Uterus (tissue), 4 donors: ENCODE data around the gene ELAC1. TPM values are rescaled to one million over a fixed set of nuclear protein-coding genes. Genes with fewer than 3 reads are reported as not detected.

Source experiments
- DNase-seq, 2 donors: peaks; one replicate each; pipeline ENCODE4 v3.0.0-alpha.2; 2019 to 2020
- H3K27ac ChIP-seq, 2 donors: fragments of 200-600 bp; sonication (generic); 1 replicate in 1 of 2; 2 replicates in 1 of 2; pipeline ENCODE4 v1.5.1; 2016 to 2018
- H3K27me3 ChIP-seq, 2 donors: fragments of 200-600 bp; sonication (generic); one replicate each; pipeline ENCODE4 v1.5.1; 2018 to 2019; ENCODE audit warnings: control low read depth in 1 of 2
- H3K36me3 ChIP-seq, 2 donors: fragments of 200-600 bp; sonication (generic); one replicate each; pipeline ENCODE4 v1.5.1; 2019; ENCODE audit warnings: control low read depth in 1 of 2
- H3K4me1 ChIP-seq, 2 donors: fragments of 200-600 bp; sonication (generic); one replicate each; pipeline ENCODE4 v1.5.1; 2018 to 2019; ENCODE audit warnings: control low read depth in 1 of 2
- H3K4me3 ChIP-seq, 2 donors: fragments of 200-600 bp; sonication (generic); 1 replicate in 1 of 2; 2 replicates in 1 of 2; pipeline ENCODE4 v1.5.1; 2018 to 2019; ENCODE audit warnings: mild to moderate bottlenecking in 1 of 2
- H3K9me3 ChIP-seq, 2 donors: fragments of 200-600 bp; sonication (generic); one replicate each; pipeline ENCODE4 v1.5.1; 2019; ENCODE audit warnings: control low read depth in 1 of 2
- CTCF ChIP-seq, 4 experiments: fragments of 200-600 bp in 2 of 4; fragments of 450-650 bp in 2 of 4; sonication (generic) in 2 of 4; IDR thresholded peaks; one replicate each; pipeline ENCODE4 v1.5.1; 2016 to 2019; ENCODE audit warnings: antibody characterized with exemption in 4 of 4, mild to moderate bottlenecking in 2 of 4, moderate library complexity in 1 of 4
- POLR2A ChIP-seq, 2 donors: fragments of 450-650 bp; IDR thresholded peaks; one replicate each; pipeline ENCODE4 v1.6.1; 2016; ENCODE audit warnings: antibody characterized with exemption in 2 of 2, mild to moderate bottlenecking in 1 of 2, moderate library complexity in 1 of 2
- intact Hi-C: fragments of 100-400 bp; cut with DNase I; formaldehyde crosslinking; loops from one replicate; pipeline ENCODE4 v1.15.1; 2023; ENCODE audit warnings: low total_unique reads
- small RNA-seq: library from RNA; depleted of rRNA; stranded (forward); fragments of <200 nt; gene quantifications from one replicate; pipeline ENCODE3, GENCODE V24; 2016
- total RNA-seq, 4 donors: library from RNA; depleted of rRNA in 3 of 4; stranded (reverse); fragments of >200 nt in 3 of 4; gene quantifications; one replicate each; pipeline versions ENCODE4 v1.1.0 to v1.2.4, GENCODE V29; 2014 to 2023
- donor health status: DM: yes; HTN: yes; CAD: no.

ELAC1 gene
- total RNA-seq, 4 donors from 2014 or later = 4.1 to 26.2 (median 9.4) TPM

DNA sequence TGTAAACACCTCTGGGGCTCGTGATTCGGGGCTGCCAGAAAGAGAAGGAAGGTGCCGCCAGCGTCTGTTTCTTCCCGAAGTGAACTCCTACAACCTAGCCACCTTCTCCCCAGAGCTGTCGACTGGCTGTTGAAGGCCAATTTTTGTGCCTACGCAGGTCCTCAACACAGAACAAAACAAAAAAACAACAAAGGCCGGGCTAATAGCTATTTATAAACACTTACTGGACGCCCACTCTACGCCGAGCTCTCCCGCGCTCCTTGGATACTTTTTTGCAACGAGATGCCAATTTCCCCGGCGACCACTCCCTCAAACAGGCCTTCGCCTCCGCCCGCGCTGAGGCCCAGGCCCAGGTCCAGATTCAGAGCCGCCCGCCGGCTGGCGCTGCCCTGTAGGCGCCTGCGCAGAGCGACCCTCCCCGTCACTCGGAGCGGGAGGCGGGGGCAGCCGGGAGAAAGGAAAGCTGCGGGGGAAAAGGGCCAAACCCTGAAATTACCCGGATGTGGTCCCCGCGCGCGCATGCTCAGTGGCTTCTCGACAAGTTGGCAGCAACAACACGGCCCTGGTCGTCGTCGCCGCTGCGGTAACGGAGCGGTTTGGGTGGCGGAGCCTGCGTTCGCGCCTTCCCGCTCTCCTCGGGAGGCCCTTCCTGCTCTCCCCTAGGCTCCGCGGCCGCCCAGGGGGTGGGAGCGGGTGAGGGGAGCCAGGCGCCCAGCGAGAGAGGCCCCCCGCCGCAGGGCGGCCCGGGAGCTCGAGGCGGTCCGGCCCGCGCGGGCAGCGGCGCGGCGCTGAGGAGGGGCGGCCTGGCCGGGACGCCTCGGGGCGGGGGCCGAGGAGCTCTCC, 62.1 kb downstream of the ELAC1 start, which contains the start of gene SMAD4:
TSS of gene SMAD4 (plus strand) at position 520 of the 843 bp plus-strand sequence. CDS start 16,834 bp downstream, outside the sequence.
- H3K4me3 ChIP-seq = peak within 1 kb of the TSS; percentile 69 to 90
- no peaks in the 10 kb centered on the region for H3K27me3 ChIP-seq
- no peaks in the 10 kb centered on the region for H3K36me3 ChIP-seq
- peaks cover 6 to 10% of the 10 kb centered on the region in 2 donors for H3K4me1 ChIP-seq
- TF ChIP-seq POLR2A (IDR thresholded peaks at IDR 0.05) = peak; percentile 91 to 94
- TF ChIP-seq CTCF (IDR thresholded peaks at IDR 0.05) = peak in 1 of 4 experiments; percentile 17
- peak within 1 kb of the TSS; percentile 99 to 100 for H3K27ac ChIP-seq
- H3K9me3 ChIP-seq = no peaks in the 10 kb centered on the region
- intact Hi-C loops = loop anchor here (5.0 kb wide), 2 partner anchors 42 to 167 kb away; partner anchors contain the start of gene MEX3C
- DNase-seq = peak; percentile 96 to 98

- TF ChIP-seq POLR2A (IDR thresholded peaks at IDR 0.05) (no peak), CTCF (IDR thresholded peaks at IDR 0.05) (no peak)
- H3K4me3 ChIP-seq = peak overlapping the region; percentile 69 to 90
- peak; percentile 67 to 74 for DNase-seq
- H3K36me3 ChIP-seq = no peaks in the 10 kb centered on the region
- intact Hi-C loops = loop anchor here (5.0 kb wide), 2 partner anchors 42 to 167 kb away; partner anchors contain the start of gene MEX3C
- H3K27ac ChIP-seq = peak overlapping the region; percentile 99 to 100
- H3K27me3 ChIP-seq = no peaks in the 10 kb centered on the region
- H3K9me3 ChIP-seq = no peaks in the 10 kb centered on the region
- peaks cover 10 to 13% of the 10 kb centered on the region in 2 donors for H3K4me1 ChIP-seq
Measured at GRCh38 chr18:51030537-51031258, 62.9 kb downstream of the ELAC1 start.

- Histone ChIP-seq H3K27me3 (no peaks in the 10 kb centered on the region), H3K36me3 (no peaks in the 10 kb centered on the region), H3K4me1 (peaks cover 14 to 17% of the 10 kb centered on the region in 2 donors), H3K27ac (peak overlapping the region in 1 of 2 donors; percentile 99), H3K4me3 (peak overlapping the region; percentile 4 to 90), H3K9me3 (no peaks in the 10 kb centered on the region)
- TF ChIP-seq POLR2A (IDR thresholded peaks at IDR 0.05) (no peak), CTCF (IDR thresholded peaks at IDR 0.05) (no peak)
- DNase-seq = no peak
- intact Hi-C loops = loop anchor here (5.0 kb wide), 2 partner anchors 40 to 165 kb away; partner anchors contain the start of gene MEX3C
Measured at GRCh38 chr18:51032193-51032592, 64.4 kb downstream of the ELAC1 start.

GRCh38 chr18:51037230-51037629, 69.4 kb downstream of the ELAC1 start:
- H3K36me3 ChIP-seq = no peaks in the 10 kb centered on the region
- no peak overlapping the region for H3K27ac ChIP-seq
- no peak overlapping the region for H3K4me3 ChIP-seq
- peaks cover 11 to 17% of the 10 kb centered on the region in 2 donors for H3K4me1 ChIP-seq
- H3K9me3 ChIP-seq = no peaks in the 10 kb centered on the region
- DNase-seq = no peak
- H3K27me3 ChIP-seq = no peaks in the 10 kb centered on the region
- TF ChIP-seq CTCF (IDR thresholded peaks at IDR 0.05) (no peak), POLR2A (IDR thresholded peaks at IDR 0.05) (no peak)
- intact Hi-C loops = no loop called here

Small RNA genes within 50 kb of the gene (small RNA-seq; reads per million reads assigned to genes)
- not detected for gene RF00019

Other genes with a start within 250 kb of the ELAC1 start
- under 1 TPM in 3 of 4 donors, not detected in 1; 0.24 to 0.28 (median 0.26) TPM for gene MRO, start 148.0 kb upstream of the ELAC1 start, total RNA-seq
- 10 to 100 TPM; 11.8 to 60.8 (median 48.1) TPM for gene ME2, start 88.9 kb upstream of the ELAC1 start, total RNA-seq
- 100 to 1,000 TPM; 104 to 198 (median 141) TPM for gene SMAD4, start 62.2 kb downstream of the ELAC1 start, total RNA-seq
- 10 to 100 TPM; 20.7 to 69.4 (median 40.7) TPM for gene MEX3C, start 229.6 kb downstream of the ELAC1 start, total RNA-seq